Vagina (tissue), 2 donors: ENCODE measurements around the gene NUP37.

Source experiments
- CTCF ChIP-seq, 3 experiments: fragments of 450-650 bp in 2 of 3; fragments of 200-600 bp in 1 of 3; sonication (generic) in 1 of 3; IDR thresholded peaks; one replicate each; pipeline ENCODE4 v1.5.1; 2017 to 2019; ENCODE audit warnings: antibody characterized with exemption in 3 of 3, mild to moderate bottlenecking in 2 of 3, moderate library complexity in 2 of 3
- POLR2A ChIP-seq, 2 donors: fragments of 450-650 bp; IDR thresholded peaks; one replicate each; pipeline ENCODE4 v1.6.1; 2017; ENCODE audit warnings: antibody characterized with exemption in 2 of 2, mild to moderate bottlenecking in 2 of 2, moderate library complexity in 2 of 2
- POLR2AphosphoS5 ChIP-seq, 2 donors: sonication (generic); formaldehyde crosslinking; IDR thresholded peaks; one replicate each; pipeline ENCODE4 v1.9.0; 2017; ENCODE audit warnings: antibody characterized with exemption in 2 of 2, mild to moderate bottlenecking in 2 of 2, low read depth in 1 of 2; ENCODE audit not compliant: insufficient read depth in 1 of 2

DNA sequence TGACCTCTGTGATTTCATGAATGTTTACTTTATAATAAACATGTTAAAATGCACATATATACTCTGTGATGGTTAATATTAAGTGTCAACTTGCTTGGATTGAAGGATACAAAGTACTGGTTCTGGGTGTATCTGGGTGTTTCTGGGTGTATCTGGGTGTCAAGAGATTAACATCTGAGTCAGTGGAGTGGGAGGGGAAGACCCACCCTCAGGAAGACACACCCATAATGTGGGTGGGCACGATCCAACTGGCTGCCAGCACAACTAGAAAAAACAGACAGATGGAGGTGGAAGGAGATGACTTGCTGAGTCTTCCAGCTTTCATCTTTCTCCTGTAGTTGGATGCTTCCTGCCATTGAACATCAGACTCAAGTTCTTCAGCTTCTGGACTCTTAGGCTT is 11.9 kb downstream of the NUP37 start:
- TF ChIP-seq CTCF (IDR thresholded peaks at IDR 0.05) (no peak), POLR2A (IDR thresholded peaks at IDR 0.05) (no peak), POLR2AphosphoS5 (IDR thresholded peaks at IDR 0.05; ENCODE audit: insufficient read depth in 1 of 2, low read depth in 1 of 2) (no peak)
